IMR-90 (cell line): ENCODE results near the gene CACNG7. TPM values are rescaled to one million over a fixed set of nuclear protein-coding genes. Genes with fewer than 3 reads are reported as not detected.

Source experiments
- ATAC-seq: fragments of 200-7000 bp; cut with Tn5 transposase; 2 replicates; pipeline ENCODE4 v1.9.1; 2020; ENCODE audit warnings: low read depth, mild to moderate bottlenecking, moderate library complexity
- BruUV-seq: library from RNA; stranded (reverse); fragments of 400-500 nt; replicated peaks from 2 replicates; lab custom pipeline; 2021; lab: Mats Ljungman, UMichigan
- CTCF ChIA-PET: fragments of 300-600 bp; formaldehyde crosslinking; extraction: SDS; loops from one replicate; lab custom pipeline; 2021; ENCODE audit warnings: antibody characterized with exemption; lab: Yijun Ruan, JAX
- POLR2A ChIA-PET: fragments of 300-600 bp; sonication (Branson Sonifier 250); formaldehyde crosslinking; loops from one replicate; lab custom pipeline; 2022; ENCODE audit warnings: antibody characterized with exemption; ENCODE audit not compliant: unreplicated experiment; lab: Charles Lee
- DNase-seq: peaks from one replicate; pipeline ENCODE4 v3.0.0; 2013
- H2AFZ ChIP-seq: replicated peaks from 2 replicates; pipeline ENCODE3; 2013; ENCODE audit warnings: low read length, mild to moderate bottlenecking; ENCODE audit not compliant: poor library complexity
- H2AK5ac ChIP-seq: 2 replicates; pipeline ENCODE4 v1.6.1; 2013; ENCODE audit warnings: low read depth, low read length, inconsistent platforms
- H2AK9ac ChIP-seq: replicated peaks from 2 replicates; pipeline ENCODE3; 2013; ENCODE audit warnings: mild to moderate bottlenecking, low read depth, low read length, moderate library complexity; ENCODE audit not compliant: poor library complexity
- H2BK120ac ChIP-seq: 2 replicates; pipeline ENCODE4 v1.6.1; 2013; ENCODE audit warnings: low read depth, low read length, inconsistent platforms
- H2BK15ac ChIP-seq: 3 replicates; pipeline ENCODE4 v1.6.1; 2013; ENCODE audit warnings: low read depth, low read length, inconsistent platforms
- H2BK20ac ChIP-seq: 2 replicates; pipeline ENCODE4 v1.6.1; 2013; ENCODE audit warnings: low read depth, mild to moderate bottlenecking, inconsistent platforms, low read length, moderate library complexity
- H2BK5ac ChIP-seq: 2 replicates; pipeline ENCODE4 v1.6.1; 2013; ENCODE audit warnings: mild to moderate bottlenecking, low read depth, low read length, inconsistent platforms; ENCODE audit not compliant: poor library complexity, severe bottlenecking
- H3K14ac ChIP-seq: replicated peaks from 2 replicates; pipeline ENCODE4 v1.6.1; 2013; ENCODE audit warnings: low read depth, low read length, inconsistent platforms
- H3K18ac ChIP-seq: 2 replicates; pipeline ENCODE4 v1.6.1; 2013; ENCODE audit warnings: low read depth, low read length, control low read depth
- H3K23ac ChIP-seq: 2 replicates; pipeline ENCODE4 v1.6.1; 2013; ENCODE audit warnings: low read depth, low read length, inconsistent platforms
- H3K27ac ChIP-seq: 2 replicates; pipeline ENCODE4 v1.5.1; 2013; ENCODE audit warnings: mild to moderate bottlenecking, control low read depth, low read length; ENCODE audit not compliant: insufficient read depth
- H3K27me3 ChIP-seq: 2 replicates; pipeline ENCODE4 v1.6.1; 2013; ENCODE audit warnings: low read length; ENCODE audit not compliant: control insufficient read depth, insufficient read depth
- H3K36me3 ChIP-seq: 2 replicates; pipeline ENCODE4 v1.6.1; 2013; ENCODE audit warnings: low read length, mixed read lengths; ENCODE audit not compliant: control insufficient read depth, insufficient read depth
- H3K4ac ChIP-seq: 2 replicates; pipeline ENCODE4 v1.6.1; 2013; ENCODE audit warnings: low read depth, low read length, inconsistent platforms
- H3K4me1 ChIP-seq: 2 replicates; pipeline ENCODE4 v1.6.1; 2013; ENCODE audit warnings: low read length, mixed read lengths; ENCODE audit not compliant: control insufficient read depth, insufficient read depth
- H3K4me2 ChIP-seq: 2 replicates; pipeline ENCODE4 v1.6.1; 2013; ENCODE audit warnings: low read depth, mild to moderate bottlenecking, control low read depth, low read length, moderate library complexity
- H3K4me3 ChIP-seq: 2 replicates; pipeline ENCODE4 v1.5.1; 2013; ENCODE audit warnings: low read depth, mild to moderate bottlenecking, control low read depth, low read length, moderate library complexity; ENCODE audit not compliant: insufficient read depth
- H3K56ac ChIP-seq: 2 replicates; pipeline ENCODE4 v1.6.1; 2013; ENCODE audit warnings: low read length, inconsistent platforms; ENCODE audit not compliant: insufficient read depth; ENCODE audit errors: extremely low read depth
- H3K79me1 ChIP-seq, 2 experiments: 2 replicates each; pipeline ENCODE4 v1.6.1; 2013; ENCODE audit warnings: low read length in 2 of 2, inconsistent platforms in 1 of 2, low read depth in 1 of 2
- H3K9ac ChIP-seq: 2 replicates; pipeline ENCODE4 v1.6.1; 2013; ENCODE audit warnings: low read depth, low read length, control low read depth
- H3K9me1 ChIP-seq: 2 replicates; pipeline ENCODE4 v1.6.1; 2013; ENCODE audit warnings: low read length, inconsistent platforms; ENCODE audit not compliant: insufficient read depth
- H3K9me3 ChIP-seq: 2 replicates; pipeline ENCODE4 v1.6.1; 2013; ENCODE audit warnings: low read length; ENCODE audit not compliant: control insufficient read depth, insufficient read depth
- H4K20me1 ChIP-seq: 2 replicates; pipeline ENCODE4 v1.6.1; 2013; ENCODE audit warnings: low read length, inconsistent platforms; ENCODE audit not compliant: insufficient read depth
- H4K5ac ChIP-seq: 2 replicates; pipeline ENCODE4 v1.6.1; 2013; ENCODE audit warnings: mild to moderate bottlenecking, low read depth, low read length, control low read depth
- H4K8ac ChIP-seq, 2 experiments: 2 replicates each; pipeline ENCODE4 v1.6.1; 2013; ENCODE audit warnings: low read depth in 2 of 2, low read length in 2 of 2, control low read depth in 1 of 2, inconsistent platforms in 1 of 2
- H4K91ac ChIP-seq: 2 replicates; pipeline ENCODE4 v1.6.1; 2013; ENCODE audit warnings: low read depth, low read length, inconsistent platforms; ENCODE audit not compliant: insufficient read depth
- CHD1 ChIP-seq: IDR thresholded peaks from 2 replicates; pipeline ENCODE4 v1.6.1; 2012; ENCODE audit warnings: low read depth, low read length, improper control_type of control experiment
- NFE2L2 ChIP-seq: fragments of 150-350 bp; IDR thresholded peaks from 2 replicates; pipeline ENCODE4 v1.6.1; 2016; ENCODE audit warnings: low read depth, mild to moderate bottlenecking, low read length
- WGBS, 2 experiments: methylation state at CpG; one replicate each; pipeline versions ENCODE4 v1.1.5 to v1.1.7; 2013; ENCODE audit warnings: missing lambda C conversion rate in 2 of 2; ENCODE audit not compliant: insufficient read length in 1 of 2; ENCODE audit errors: extremely low coverage in 2 of 2; 5-methylcytosine and 5-hydroxymethylcytosine counted together
- dilution Hi-C: fragments of 300-500 bp; cut with HindIII; formaldehyde crosslinking; loops from one replicate; pipeline ENCODE4 v1.14.3; 2018; ENCODE audit warnings: low sequenced_read_pairs; ENCODE audit not compliant: unreplicated experiment
- in situ Hi-C: fragments of 300-500 bp; cut with MboI; formaldehyde crosslinking; loops from 3 replicates; pipeline ENCODE4 v1.14.3; 2019; ENCODE audit warnings: low sequenced_read_pairs, inconsistent platforms, mixed read lengths
- intact Hi-C: fragments of 100-400 bp; cut with micrococcal nuclease; formaldehyde crosslinking; loops from 2 replicates; pipeline ENCODE4 v1.10.0; 2022
- polyA plus RNA-seq, 3 experiments: library from polyadenylated mRNA; depleted of rRNA; stranded (reverse); fragments of >200 nt; gene quantifications; 2 replicates each; pipeline ENCODE4 v1.2.3, GENCODE V29; 2012; ENCODE audit warnings: low replicate concordance in 1 of 3
- total RNA-seq: library from RNA; depleted of rRNA; stranded (reverse); fragments of >200 nt; gene quantifications from 2 replicates; pipeline ENCODE4 v1.2.3, GENCODE V29; 2012

CACNG7 gene
- total and polyA plus RNA-seq, 2 of the 4 experiments (the other 2 are of a cell fraction), result 0.36 to 6.7 TPM

- Histone ChIP-seq H3K36me3 (no peaks in the 10 kb centered on the region), H3K4me1 (no peaks in the 10 kb centered on the region), H2BK15ac (no peak overlapping the region), H2AK9ac (no peak overlapping the region), H2BK120ac (no peak overlapping the region), H2AFZ (no peak overlapping the region), H4K20me1 (no peaks in the 10 kb centered on the region), H3K4me3 (no peak overlapping the region), H3K4me2 (no peak overlapping the region), H4K5ac (no peak overlapping the region), H3K23ac (no peak overlapping the region), H3K27me3 (peaks cover 6% of the 10 kb centered on the region; the same call in 1 of the 2 replicates), H3K9me3 (peaks cover 4% of the 10 kb centered on the region; the same call in 1 of the 2 replicates), H3K56ac (no peak overlapping the region), H3K4ac (no peak overlapping the region), H3K79me1 (no peaks in the 10 kb centered on the region), H3K18ac (no peak overlapping the region), H3K27ac (no peak overlapping the region), H3K9ac (no peak overlapping the region), H2BK5ac (no peak overlapping the region), H3K9me1 (no peaks in the 10 kb centered on the region; the same call in 1 of the 2 replicates), H4K91ac (no peak overlapping the region), H2BK20ac (no peak overlapping the region), H3K14ac (no peak overlapping the region), H4K8ac (no peak overlapping the region), H2AK5ac (no peak overlapping the region)
- CTCF ChIA-PET, result no interaction called here
- intact Hi-C loops (no loop called here), dilution Hi-C loops (no loop called here), in situ Hi-C loops (no loop called here)
- TF ChIP-seq NFE2L2 (no peak), CHD1 (no peak)
- BruUV-seq, result no TSS peak
- DNase-seq (no peak), ATAC-seq (no peak)
- POLR2A ChIA-PET, result no interaction called here
- no CpG with 5 or more reads among the region's 4 CpGs for WGBS, 2 experiments
These were observed 35.3 kb downstream of the CACNG7 start for GRCh38 chr19:53944416-53944815.
